ENCODE data around the gene GUCA2A. TPM values are rescaled to one million over a fixed set of nuclear protein-coding genes. Genes with fewer than 3 reads are reported as not detected.

The GUCA2A gene
- total RNA-seq, 1 donor = not detected

DNA sequence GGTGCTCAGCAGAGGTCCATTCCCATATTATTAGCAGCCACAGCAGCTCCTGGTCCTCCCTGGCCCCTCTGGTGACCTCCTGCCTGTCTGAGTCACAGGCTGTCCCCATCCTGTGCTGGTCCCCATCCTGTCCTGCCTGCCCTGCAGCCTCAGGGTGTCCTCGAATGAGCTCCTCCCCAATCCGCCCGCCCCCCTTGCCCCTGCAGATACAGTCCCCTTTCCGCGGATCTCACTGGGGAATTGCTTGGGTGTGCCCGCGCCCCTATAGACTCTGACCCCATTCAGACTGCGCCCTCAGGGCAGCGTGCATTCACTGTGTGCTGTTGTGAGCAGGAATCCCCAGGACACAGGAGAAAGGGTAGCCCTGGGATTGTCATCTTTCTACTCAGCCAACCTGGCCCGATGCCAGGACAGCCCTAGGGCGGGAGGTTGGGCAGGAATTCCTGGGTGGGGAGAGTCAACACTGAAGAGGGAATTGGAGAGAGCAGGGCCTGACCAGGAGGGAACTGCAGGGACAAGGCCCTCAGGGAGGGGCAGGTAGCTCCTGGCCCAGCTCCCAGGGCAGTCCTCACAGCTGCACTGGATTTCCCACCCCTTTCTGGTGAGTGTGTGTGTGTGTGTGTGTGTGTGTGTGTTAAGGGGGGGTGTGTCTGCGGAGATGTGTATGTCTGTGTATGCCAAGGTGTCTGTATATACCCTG lies 1.1 kb upstream of the GUCA2A start:
- H3K4me3 ChIP-seq (ENCODE audit: low read depth, low read length) = no peak overlapping the region
- no peak for TF ChIP-seq CTCF (IDR thresholded peaks at IDR 0.05; ENCODE audit: insufficient read depth, low read depth, low read length)
- DNase-seq (ENCODE audit: low read depth) = no peak

DNA sequence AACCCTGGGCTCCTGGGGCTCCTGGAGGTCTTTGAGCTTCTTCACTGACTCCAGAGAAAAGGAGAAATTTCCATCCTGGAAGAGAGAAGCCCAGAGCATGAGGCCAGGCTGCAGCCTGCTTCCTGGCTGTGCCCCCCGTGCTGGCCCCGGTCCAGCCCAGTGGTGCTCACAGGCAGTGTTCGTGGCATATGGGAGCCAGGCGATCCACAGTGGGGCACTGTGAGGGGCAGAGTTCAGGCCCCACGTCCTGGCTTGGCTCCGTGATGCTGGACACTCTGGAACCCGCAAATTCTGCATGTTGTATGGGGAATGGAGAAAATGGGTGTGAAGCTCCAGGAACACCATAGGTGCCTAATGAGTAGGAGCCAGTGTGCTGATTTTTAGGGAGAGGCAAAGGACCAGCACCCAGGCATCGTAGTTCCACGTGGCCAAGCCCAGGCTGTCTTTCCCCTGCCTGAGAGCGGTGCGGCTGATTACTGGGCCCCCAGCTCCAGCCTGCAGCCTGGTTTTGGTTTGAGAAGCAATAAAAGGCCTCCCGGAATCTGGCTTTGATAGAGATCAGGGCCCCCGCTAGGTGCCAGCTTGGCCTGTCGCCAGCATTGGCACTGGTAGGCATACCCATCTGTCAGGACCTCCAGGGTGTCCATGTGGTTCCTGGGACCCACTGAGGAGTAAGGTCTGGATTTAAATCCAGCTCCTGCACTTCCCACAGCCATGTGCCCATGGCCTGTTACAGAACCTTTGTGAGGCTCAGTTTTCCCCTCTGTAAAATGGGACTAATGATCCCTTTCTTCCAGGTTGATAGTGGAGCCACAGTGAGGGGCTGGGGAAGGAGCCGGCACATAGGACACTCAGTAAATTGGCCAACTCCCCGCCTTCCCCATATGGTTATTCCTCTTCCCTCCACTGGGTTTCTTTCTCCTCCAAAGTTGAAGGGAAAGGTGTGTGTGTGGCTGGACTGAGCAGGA lies 725 bp downstream of the GUCA2A start:
- no peak for DNase-seq (ENCODE audit: low read depth)
- no peak overlapping the region for H3K4me3 ChIP-seq (ENCODE audit: low read depth, low read length)
- TF ChIP-seq CTCF (IDR thresholded peaks at IDR 0.05; ENCODE audit: insufficient read depth, low read depth, low read length) = no peak

GRCh38 chr1:42163114-42163513 lies 1.4 kb downstream of the GUCA2A start:
- no peak for DNase-seq (ENCODE audit: low read depth)
- TF ChIP-seq CTCF (IDR thresholded peaks at IDR 0.05; ENCODE audit: insufficient read depth, low read depth, low read length) = no peak
- no peak overlapping the region for H3K4me3 ChIP-seq (ENCODE audit: low read depth, low read length)

GRCh38 chr1:42162181-42162580 lies 2.4 kb downstream of the GUCA2A start:
- H3K4me3 ChIP-seq (ENCODE audit: low read depth, low read length) = no peak overlapping the region
- no peak for TF ChIP-seq CTCF (IDR thresholded peaks at IDR 0.05; ENCODE audit: insufficient read depth, low read depth, low read length)
- DNase-seq (ENCODE audit: low read depth) = no peak

DNA sequence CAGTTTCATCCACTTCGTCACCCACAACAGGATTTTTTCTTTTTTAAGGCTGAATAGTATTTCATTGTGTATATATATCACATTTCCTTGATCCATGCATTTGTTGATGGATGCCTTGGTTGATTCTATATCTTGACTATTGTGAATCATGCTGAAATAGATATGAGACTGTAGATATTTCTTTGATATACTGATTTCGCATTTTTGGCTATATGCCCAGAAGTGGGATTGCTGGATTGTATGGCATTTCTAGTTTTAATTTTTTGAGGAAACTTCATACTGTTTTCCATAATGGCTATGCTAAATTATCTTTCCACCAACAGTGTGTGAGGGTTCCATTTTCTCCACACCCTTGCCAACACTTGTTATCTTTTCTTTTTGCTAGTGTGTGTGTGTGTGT lies 6.4 kb downstream of the GUCA2A start:
- DNase-seq (ENCODE audit: low read depth) = no peak
- H3K4me3 ChIP-seq (ENCODE audit: low read depth, low read length) = no peak overlapping the region
- no peak for TF ChIP-seq CTCF (IDR thresholded peaks at IDR 0.05; ENCODE audit: insufficient read depth, low read depth, low read length)

DNA sequence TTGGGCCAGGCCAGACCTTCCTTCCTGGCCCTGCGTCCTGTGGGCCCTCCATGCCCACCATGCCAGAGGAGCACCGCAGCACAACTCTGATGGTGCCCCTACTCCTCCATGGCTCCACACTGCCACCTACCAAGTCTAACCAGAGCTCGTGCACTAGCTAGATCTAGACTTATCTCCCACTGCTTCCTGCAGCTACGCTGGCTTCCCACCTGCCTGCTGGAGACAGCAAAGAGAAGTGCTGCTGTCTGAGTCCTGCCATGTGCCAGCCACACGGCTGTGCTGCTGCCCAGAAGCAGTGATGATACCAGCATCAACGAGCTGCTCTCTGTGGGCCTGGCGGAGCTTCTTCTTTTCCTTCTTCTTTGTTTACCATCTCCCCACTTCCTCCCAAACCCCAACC lies 6.9 kb downstream of the GUCA2A start:
- no peak for DNase-seq (ENCODE audit: low read depth)
- H3K4me3 ChIP-seq (ENCODE audit: low read depth, low read length) = no peak overlapping the region
- no peak for TF ChIP-seq CTCF (IDR thresholded peaks at IDR 0.05; ENCODE audit: insufficient read depth, low read depth, low read length)

All from fibroblast of villous mesenchyme (primary cell).